Measurements from ENCODE around the gene AUH.

The AUH gene

GRCh38 chr9:91187311-91187964 lies 174.3 kb downstream of the AUH start:
- no peak for TF ChIP-seq GATA2 (IDR thresholded peaks at IDR 0.05; ENCODE audit: low read depth, low read length)
- TF ChIP-seq GATA3 (IDR thresholded peaks at IDR 0.05; ENCODE audit: low read depth, low read length), result no peak

GRCh38 chr9:91186632-91187108 lies 175.0 kb downstream of the AUH start:
- TF ChIP-seq GATA3 (IDR thresholded peaks at IDR 0.05; ENCODE audit: low read depth, low read length), result no peak

GRCh38 chr9:91185193-91185886 lies 176.4 kb downstream of the AUH start:
- TF ChIP-seq GATA3 (IDR thresholded peaks at IDR 0.05; ENCODE audit: low read depth, low read length), result no peak
- no peak for TF ChIP-seq GATA2 (IDR thresholded peaks at IDR 0.05; ENCODE audit: low read depth, low read length)

- TF ChIP-seq GATA3 (IDR thresholded peaks at IDR 0.05; ENCODE audit: low read depth, low read length) (no peak), GATA2 (IDR thresholded peaks at IDR 0.05; ENCODE audit: low read depth, low read length) (no peak)
These were observed 179.1 kb downstream of the AUH start for GRCh38 chr9:91182429-91183225.

GRCh38 chr9:91181541-91181940 lies 180.2 kb downstream of the AUH start:
- TF ChIP-seq GATA3 (IDR thresholded peaks at IDR 0.05; ENCODE audit: low read depth, low read length) (no peak), GATA2 (IDR thresholded peaks at IDR 0.05; ENCODE audit: low read depth, low read length) (no peak)

GRCh38 chr9:91180930-91181268 lies 180.8 kb downstream of the AUH start:
- TF ChIP-seq GATA3 (IDR thresholded peaks at IDR 0.05; ENCODE audit: low read depth, low read length) (no peak), GATA2 (IDR thresholded peaks at IDR 0.05; ENCODE audit: low read depth, low read length) (no peak)

GRCh38 chr9:91180240-91180929 lies 181.3 kb downstream of the AUH start:
- TF ChIP-seq GATA2 (IDR thresholded peaks at IDR 0.05; ENCODE audit: low read depth, low read length), result no peak

GRCh38 chr9:91179237-91180138 lies 182.2 kb downstream of the AUH start:
- TF ChIP-seq GATA2 (IDR thresholded peaks at IDR 0.05; ENCODE audit: low read depth, low read length) (no peak), GATA3 (IDR thresholded peaks at IDR 0.05; ENCODE audit: low read depth, low read length) (no peak)

GRCh38 chr9:91178281-91179236 lies 183.2 kb downstream of the AUH start:
- TF ChIP-seq GATA3 (IDR thresholded peaks at IDR 0.05; ENCODE audit: low read depth, low read length), result no peak
- no peak for TF ChIP-seq GATA2 (IDR thresholded peaks at IDR 0.05; ENCODE audit: low read depth, low read length)

GRCh38 chr9:91177661-91178280 lies 183.9 kb downstream of the AUH start:
- no peak for TF ChIP-seq GATA2 (IDR thresholded peaks at IDR 0.05; ENCODE audit: low read depth, low read length)
- TF ChIP-seq GATA3 (IDR thresholded peaks at IDR 0.05; ENCODE audit: low read depth, low read length), result no peak

GRCh38 chr9:91177081-91177480 lies 184.6 kb downstream of the AUH start:
- no peak for TF ChIP-seq GATA3 (IDR thresholded peaks at IDR 0.05; ENCODE audit: low read depth, low read length)
- TF ChIP-seq GATA2 (IDR thresholded peaks at IDR 0.05; ENCODE audit: low read depth, low read length), result no peak

GRCh38 chr9:91176426-91176825 lies 185.3 kb downstream of the AUH start:
- TF ChIP-seq GATA2 (IDR thresholded peaks at IDR 0.05; ENCODE audit: low read depth, low read length), result no peak
- TF ChIP-seq GATA3 (IDR thresholded peaks at IDR 0.05; ENCODE audit: low read depth, low read length), result no peak
